ENCODE data around the gene PTH1R. TPM values are rescaled to one million over a fixed set of nuclear protein-coding genes. Genes with fewer than 3 reads are reported as not detected.

Gene PTH1R
- polyA plus RNA-seq, 3 donors: not detected

- H3K27me3 Mint-ChIP-seq (ENCODE audit: low read depth in 3 of 3): peaks cover 2 to 5% (median 2%) of the 10 kb centered on the region in 3 donors
- no peaks in the 10 kb centered on the region for H3K9me3 ChIP-seq (replicated peaks in 1 of 2; ENCODE audit: control insufficient read depth in 1 of 2, insufficient read depth in 1 of 2, low read length in 2 of 2)
- intact Hi-C loops (cut with micrococcal nuclease): loop anchor here (5.0 to 10.0 kb wide), 2 partner anchors 42 to 450 kb away; no protein-coding TSS in a partner anchor
- H3K9me3 Mint-ChIP-seq: no peaks in the 10 kb centered on the region
- peak overlapping the region; percentile 15 for H3K9ac ChIP-seq (ENCODE audit: insufficient read depth, low read length, poor library complexity, severe bottlenecking)
- no peak overlapping the region for H3K4me3 ChIP-seq (replicated peaks in 1 of 3; ENCODE audit: low read depth in 2 of 3, low read length in 3 of 3)
- H3K4me1 ChIP-seq (ENCODE audit: control insufficient read depth in 1 of 2, insufficient read depth in 2 of 2, low read length in 2 of 2): peaks cover 14 to 16% of the 10 kb centered on the region in 2 donors
- TF ChIP-seq, protein P1, sequence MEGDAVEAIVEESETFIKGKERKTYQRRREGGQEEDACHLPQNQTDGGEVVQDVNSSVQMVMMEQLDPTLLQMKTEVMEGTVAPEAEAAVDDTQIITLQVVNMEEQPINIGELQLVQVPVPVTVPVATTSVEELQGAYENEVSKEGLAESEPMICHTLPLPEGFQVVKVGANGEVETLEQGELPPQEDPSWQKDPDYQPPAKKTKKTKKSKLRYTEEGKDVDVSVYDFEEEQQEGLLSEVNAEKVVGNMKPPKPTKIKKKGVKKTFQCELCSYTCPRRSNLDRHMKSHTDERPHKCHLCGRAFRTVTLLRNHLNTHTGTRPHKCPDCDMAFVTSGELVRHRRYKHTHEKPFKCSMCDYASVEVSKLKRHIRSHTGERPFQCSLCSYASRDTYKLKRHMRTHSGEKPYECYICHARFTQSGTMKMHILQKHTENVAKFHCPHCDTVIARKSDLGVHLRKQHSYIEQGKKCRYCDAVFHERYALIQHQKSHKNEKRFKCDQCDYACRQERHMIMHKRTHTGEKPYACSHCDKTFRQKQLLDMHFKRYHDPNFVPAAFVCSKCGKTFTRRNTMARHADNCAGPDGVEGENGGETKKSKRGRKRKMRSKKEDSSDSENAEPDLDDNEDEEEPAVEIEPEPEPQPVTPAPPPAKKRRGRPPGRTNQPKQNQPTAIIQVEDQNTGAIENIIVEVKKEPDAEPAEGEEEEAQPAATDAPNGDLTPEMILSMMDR (IDR thresholded peaks at IDR 0.05): no peak
- no peaks in the 10 kb centered on the region for H4K20me1 ChIP-seq (ENCODE audit: insufficient read depth, low read length)
- no peaks in the 10 kb centered on the region for H3K36me3 ChIP-seq (replicated peaks in 1 of 2; ENCODE audit: control insufficient read depth in 1 of 2, insufficient read depth in 2 of 2, low read length in 2 of 2)
- H3K27ac ChIP-seq (ENCODE audit: low read depth in 1 of 2, low read length in 2 of 2): no peak overlapping the region
- 26% methylated on average over 6 of the region's 12 CpGs for WGBS (ENCODE audit: insufficient coverage)
- H3K36me3 Mint-ChIP-seq: no peaks in the 10 kb centered on the region
- peak overlapping the region; percentile 18 for H3K4me2 ChIP-seq (replicated peaks; ENCODE audit: extremely low read depth, low read length, poor library complexity, severe bottlenecking)
- no peaks in the 10 kb centered on the region for H3K27me3 ChIP-seq (ENCODE audit: control insufficient read depth in 2 of 2, insufficient read depth in 2 of 2, low read length in 2 of 2)
- peak overlapping the region in 1 of 7 donors; percentile 41 for H3K27ac Mint-ChIP-seq
- H3K79me2 ChIP-seq (ENCODE audit: insufficient read depth, low read length): no peaks in the 10 kb centered on the region
- peak overlapping the region in 1 of 2 donors; percentile 69 for H3K4me3 Mint-ChIP-seq
- peak overlapping the region; percentile 63 for H2AFZ ChIP-seq (ENCODE audit: insufficient read depth, low read depth, low read length, poor library complexity, severe bottlenecking)
- peaks cover 18% of the 10 kb centered on the region for H3K4me1 Mint-ChIP-seq
- peak in 1 of 3 donors; percentile 10 for DNase-seq
These were observed 12.5 kb upstream of the PTH1R start for GRCh38 chr3:46865031-46865507.

DNA sequence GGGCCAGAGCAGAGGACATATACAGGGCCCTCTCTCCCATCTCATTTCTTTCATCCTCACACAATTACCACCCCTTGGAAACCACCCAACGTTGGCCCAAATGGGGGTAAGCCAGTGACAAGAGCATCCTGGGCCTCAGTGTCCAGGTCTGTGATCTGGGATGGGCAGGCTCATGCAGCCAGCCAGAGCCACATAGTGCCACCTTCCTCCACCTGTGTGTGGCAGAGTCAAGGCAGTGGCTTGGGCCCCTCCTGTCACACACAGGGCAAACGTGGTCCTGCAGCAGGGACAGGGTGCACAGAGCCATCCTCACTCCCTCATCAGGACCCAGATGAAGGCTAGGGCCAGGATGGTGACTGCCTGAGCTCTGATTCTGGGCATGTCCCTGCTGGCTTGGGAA, 12.0 kb upstream of the PTH1R start:
- Histone ChIP-seq H3K9me3 (replicated peaks in 1 of 2; ENCODE audit: control insufficient read depth in 1 of 2, insufficient read depth in 1 of 2, low read length in 2 of 2) (no peaks in the 10 kb centered on the region), H3K4me2 (replicated peaks; ENCODE audit: extremely low read depth, low read length, poor library complexity, severe bottlenecking) (no peak overlapping the region), H3K79me2 (ENCODE audit: insufficient read depth, low read length) (no peaks in the 10 kb centered on the region), H3K36me3 (replicated peaks in 1 of 2; ENCODE audit: control insufficient read depth in 1 of 2, insufficient read depth in 2 of 2, low read length in 2 of 2) (no peaks in the 10 kb centered on the region), H3K27me3 (ENCODE audit: control insufficient read depth in 2 of 2, insufficient read depth in 2 of 2, low read length in 2 of 2) (no peaks in the 10 kb centered on the region), H4K20me1 (ENCODE audit: insufficient read depth, low read length) (no peaks in the 10 kb centered on the region), H3K4me3 (replicated peaks in 1 of 3; ENCODE audit: low read depth in 2 of 3, low read length in 3 of 3) (no peak overlapping the region), H3K27ac (ENCODE audit: low read depth in 1 of 2, low read length in 2 of 2) (no peak overlapping the region), H2AFZ (ENCODE audit: insufficient read depth, low read depth, low read length, poor library complexity, severe bottlenecking) (peak overlapping the region; percentile 63), H3K4me1 (ENCODE audit: control insufficient read depth in 1 of 2, insufficient read depth in 2 of 2, low read length in 2 of 2) (peaks cover 14 to 16% of the 10 kb centered on the region in 2 donors), H3K9ac (ENCODE audit: insufficient read depth, low read length, poor library complexity, severe bottlenecking) (peak overlapping the region; percentile 15)
- intact Hi-C loops (cut with micrococcal nuclease): loop anchor here (5.0 to 10.0 kb wide), 2 partner anchors 42 to 449 kb away; no protein-coding TSS in a partner anchor
- H3K9me3 Mint-ChIP-seq: no peaks in the 10 kb centered on the region
- 67% methylated on average over 1 of the region's 2 CpGs for WGBS (ENCODE audit: insufficient coverage)
- no peak for DNase-seq
- peaks cover 18% of the 10 kb centered on the region for H3K4me1 Mint-ChIP-seq
- no peak overlapping the region for H3K27ac Mint-ChIP-seq
- H3K36me3 Mint-ChIP-seq: no peaks in the 10 kb centered on the region
- TF ChIP-seq, protein P1 (IDR thresholded peaks at IDR 0.05): no peak
- H3K4me3 Mint-ChIP-seq: no peak overlapping the region
- peaks cover 2 to 5% (median 3%) of the 10 kb centered on the region in 3 donors for H3K27me3 Mint-ChIP-seq (ENCODE audit: low read depth in 3 of 3)
